Psoas muscle (tissue), 8 donors: ENCODE measurements around the gene QSOX1. TPM values are rescaled to one million over a fixed set of nuclear protein-coding genes. Genes with fewer than 3 reads are reported as not detected.

Source experiments
- ATAC-seq, 4 donors: fragments of 200-7000 bp; cut with Tn5 transposase; one replicate each; pipeline ENCODE4 v1.9.1; 2020; ENCODE audit warnings: moderate library complexity in 3 of 4, mild to moderate bottlenecking in 2 of 4
- DNase-seq, 2 donors: peaks; one replicate each; pipeline ENCODE4 v3.0.0-alpha.2; 2020
- H3K27ac ChIP-seq: fragments of 200-600 bp; one replicate; pipeline ENCODE4 v1.8.0; 2022
- H3K27me3 ChIP-seq, 3 donors: fragments of 200-600 bp in 1 of 3; one replicate each; pipeline versions ENCODE4 v1.6.1 to v1.8.0; 2013 to 2022; ENCODE audit warnings: low read length in 2 of 3, mild to moderate bottlenecking in 2 of 3, moderate library complexity in 1 of 3; ENCODE audit not compliant: insufficient read depth in 3 of 3
- H3K36me3 ChIP-seq, 2 donors: fragments of 200-600 bp in 1 of 2; one replicate each; pipeline versions ENCODE4 v1.6.1 to v1.8.0; 2013 to 2022; ENCODE audit warnings: low read depth in 1 of 2, mild to moderate bottlenecking in 1 of 2, moderate library complexity in 1 of 2; ENCODE audit not compliant: insufficient read depth in 1 of 2
- H3K4me1 ChIP-seq: fragments of 200-600 bp; one replicate; pipeline ENCODE4 v1.8.0; 2022
- H3K4me3 ChIP-seq: fragments of 200-600 bp; one replicate; pipeline ENCODE4 v1.8.0; 2022; ENCODE audit warnings: mild to moderate bottlenecking
- H3K9me3 ChIP-seq: fragments of 200-600 bp; one replicate; pipeline ENCODE4 v1.8.0; 2022
- CTCF ChIP-seq: fragments of 200-600 bp; IDR thresholded peaks from one replicate; pipeline ENCODE4 v1.8.0; 2022; ENCODE audit warnings: antibody characterized with exemption
- WGBS, 3 donors: extraction: QIAGEN DNeasy Blood & Tissue Kit; methylation state at CpG; one replicate each; pipeline versions ENCODE4 v1.1.6 to v1.1.7; 2013; 5-methylcytosine and 5-hydroxymethylcytosine counted together
- intact Hi-C, 2 donors: fragments of 100-400 bp; cut with DNase I; formaldehyde crosslinking; loops; one replicate each; pipeline versions ENCODE4 v1.11.0 to v1.14.2; 2022
- long read RNA-seq, 2 donors: library from polyadenylated mRNA; unstranded; transcript quantifications; one replicate each; pipeline ENCODE4 v2.0.0, GENCODE V29; 2021
- polyA plus RNA-seq, 3 donors: library from polyadenylated mRNA; stranded (reverse); fragments of 200-250 nt; gene quantifications; one replicate each; pipeline ENCODE4 v1.2.3, GENCODE V29; 2013
- total RNA-seq, 4 donors: library from RNA; stranded (reverse); fragmentation: NEBNext Ultra II Directional in 2 of 4; extraction: Animal tissue kit (Norgen Biotek cat#: 25700) in 2 of 4; gene quantifications; one replicate each; pipeline versions ENCODE4 v1.2.1 to v1.2.4, GENCODE V29; 2021 to 2023
- donor health status: healthy with polysubstance abuse.
- donor health status: DM: no; HTN: no; CAD: no; lungs with moderate emphysema.
- donor health status: Bipolar disorder and iron deficiency.
- donor health status: healthy.
- donor health status: DM: yes; HTN: yes; CAD: no.
- donor health status: DM: no; HTN: no; CAD: no.
- donor health status: DM: no; HTN: no; CAD: no.
- donor health status: DM: yes; HTN: yes; CAD: no.

Gene QSOX1
- 100 to 1,000 TPM in 1 of 4 donors, 10 to 100 TPM in 3; 30.2 to 159 (median 70.6) TPM for total RNA-seq
- polyA plus RNA-seq = 10 to 100 TPM; 21.5 to 53.8 (median 32.3) TPM
- long read RNA-seq, donor 1, transcript QSOX1-201 (13 exons, 2,519 nt) = major isoform, 7 of 17 reads
- long read RNA-seq, donor 1, partial matches to known transcripts = 4 of 17 reads
- long read RNA-seq, donor 1, other reads (novel, unspliced or antisense) = 6 of 17 reads
- long read RNA-seq, donor 2, full-length matches to known transcripts = 78 of 212 reads
- long read RNA-seq, donor 2, partial matches to known transcripts = 114 of 212 reads
- long read RNA-seq, donor 2, other reads (novel, unspliced or antisense) = 20 of 212 reads

GRCh38 chr1:180154325-180155181 lies at the start of gene QSOX1:
QSOX1 (plus strand) TSS chr1:180154869; CDS start chr1:180154908, 39 bp downstream.
- intact Hi-C loops = no loop called here
- 0% methylated on average over 52 to 100 of the region's 100 CpGs for WGBS, 3 donors
- Histone ChIP-seq H3K27me3 (no peaks in the 10 kb centered on the region), H3K27ac (peak within 1 kb of the TSS; percentile 95), H3K9me3 (no peaks in the 10 kb centered on the region), H3K4me1 (peaks cover 29% of the 10 kb centered on the region), H3K36me3 (no peaks in the 10 kb centered on the region), H3K4me3 (peak within 1 kb of the TSS; percentile 95)
- peak; percentile 35 for TF ChIP-seq CTCF
- ATAC-seq (peak; percentile 93 to 97 (median 94)), DNase-seq (peak; percentile 92 to 96)

- peaks cover 15 to 84% of the 10 kb centered on the region in 2 donors for H3K36me3 ChIP-seq
- no peak for DNase-seq
- H3K27ac ChIP-seq = no peak overlapping the region
- H3K27me3 ChIP-seq = no peaks in the 10 kb centered on the region
- TF ChIP-seq CTCF = no peak
- ATAC-seq = no peak
- no peak overlapping the region for H3K4me3 ChIP-seq
- intact Hi-C loops = no loop called here
- H3K9me3 ChIP-seq = no peaks in the 10 kb centered on the region
- WGBS, 3 donors = 92 to 94% (median 92%) methylated on average over 2 of the region's 2 CpGs
- H3K4me1 ChIP-seq = no peaks in the 10 kb centered on the region
Observed at GRCh38 chr1:180112091-180112490, 42.6 kb upstream of the QSOX1 start.

- Histone ChIP-seq H3K9me3 (no peaks in the 10 kb centered on the region), H3K4me1 (no peaks in the 10 kb centered on the region), H3K27me3 (no peaks in the 10 kb centered on the region), H3K36me3 (peaks cover 15 to 74% of the 10 kb centered on the region in 2 donors), H3K27ac (no peak overlapping the region), H3K4me3 (no peak overlapping the region)
- no peak for TF ChIP-seq CTCF
- intact Hi-C loops = no loop called here
- no peak for DNase-seq
- no peak for ATAC-seq
- WGBS, 3 donors = 74 to 86% (median 79%) methylated on average over 2 of the region's 2 CpGs
Observed at GRCh38 chr1:180112984-180113647, 41.6 kb upstream of the QSOX1 start.

GRCh38 chr1:180114396-180114945 lies 40.2 kb upstream of the QSOX1 start:
- no peaks in the 10 kb centered on the region for H3K27me3 ChIP-seq
- 80 to 85% (median 82%) methylated on average over 4 of the region's 4 CpGs for WGBS, 3 donors
- H3K4me3 ChIP-seq = no peak overlapping the region
- no peak for TF ChIP-seq CTCF
- intact Hi-C loops = no loop called here
- no peak for ATAC-seq
- peaks cover 15 to 60% of the 10 kb centered on the region in 2 donors for H3K36me3 ChIP-seq
- DNase-seq = no peak
- no peaks in the 10 kb centered on the region for H3K9me3 ChIP-seq
- H3K4me1 ChIP-seq = no peaks in the 10 kb centered on the region
- H3K27ac ChIP-seq = no peak overlapping the region
